Stimulated activated CD8-positive, alpha-beta memory T cell treated with anti-CD3 and anti-CD28 coated beads, Interleukin-4, amount 100 ng/mL, for 48 hours (primary cell): ENCODE data around the gene FRMD6.
A peak's percentile ranks its signal among the peaks of the same experiment; 100 is the strongest.
"Not testable (repeated sequence)": the region's sequence is repeated elsewhere in the genome, so short reads cannot be mapped to it uniquely, and the experiment has no call there.

Experiments used
- DNase-seq: peaks from one replicate; pipeline ENCODE4 v3.0.0-alpha.2; 2020

Gene FRMD6

DNA sequence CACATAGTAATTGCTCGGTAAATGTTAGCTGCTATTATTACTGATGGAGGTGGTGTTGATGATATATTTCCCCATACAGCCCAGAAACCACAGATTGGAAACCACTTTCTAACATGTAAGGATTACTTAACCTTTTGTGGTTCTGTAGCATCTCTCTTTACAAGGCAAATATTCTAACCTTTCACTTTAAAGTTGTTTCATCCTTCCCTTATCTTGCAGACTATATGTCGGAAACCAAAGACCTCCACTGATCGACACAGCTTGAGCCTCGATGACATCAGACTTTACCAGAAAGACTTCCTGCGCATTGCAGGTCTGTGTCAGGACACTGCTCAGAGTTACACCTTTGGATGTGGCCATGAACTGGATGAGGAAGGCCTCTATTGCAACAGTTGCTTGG lies 75.8 kb downstream of the FRMD6 start:
- no peak for DNase-seq

DNA sequence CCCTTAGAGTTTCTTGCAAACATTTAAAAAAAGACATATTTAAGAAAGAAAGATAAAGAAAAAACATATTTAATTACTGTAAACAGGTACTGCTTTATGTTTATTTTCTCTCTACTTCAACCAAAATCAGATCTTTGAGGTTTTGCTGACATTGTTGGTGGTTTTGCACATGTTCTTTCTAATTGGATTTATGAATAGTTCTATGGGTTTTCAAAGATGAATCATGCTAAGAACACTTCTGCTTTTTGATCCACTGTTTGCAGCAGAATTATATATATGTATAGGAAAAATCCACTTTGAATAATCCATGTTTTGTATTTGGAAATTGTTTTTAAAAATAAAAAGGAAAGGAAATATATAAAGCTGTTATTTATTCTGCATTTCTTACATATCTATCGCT lies 78.4 kb downstream of the FRMD6 start:
- DNase-seq, result no peak

DNA sequence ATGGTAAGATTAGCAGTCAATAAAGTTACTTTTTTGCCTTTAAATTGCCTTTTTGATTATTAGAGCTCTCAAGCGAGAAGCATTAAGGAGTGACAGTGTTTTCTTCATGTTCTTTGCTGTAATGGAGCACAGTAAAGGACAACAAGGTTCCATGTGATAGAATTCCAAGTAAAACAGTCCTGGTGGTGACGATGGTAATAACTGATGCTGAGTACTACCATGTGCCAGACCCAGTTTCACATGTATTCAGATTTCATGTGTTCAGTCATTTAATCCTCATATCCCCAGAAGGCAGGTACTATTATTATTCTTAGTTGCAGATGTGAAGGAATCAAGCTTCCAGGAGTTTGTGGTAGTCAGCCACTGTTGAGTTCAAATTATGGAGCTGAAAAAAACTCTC lies 79.0 kb downstream of the FRMD6 start:
- DNase-seq, result no peak

DNA sequence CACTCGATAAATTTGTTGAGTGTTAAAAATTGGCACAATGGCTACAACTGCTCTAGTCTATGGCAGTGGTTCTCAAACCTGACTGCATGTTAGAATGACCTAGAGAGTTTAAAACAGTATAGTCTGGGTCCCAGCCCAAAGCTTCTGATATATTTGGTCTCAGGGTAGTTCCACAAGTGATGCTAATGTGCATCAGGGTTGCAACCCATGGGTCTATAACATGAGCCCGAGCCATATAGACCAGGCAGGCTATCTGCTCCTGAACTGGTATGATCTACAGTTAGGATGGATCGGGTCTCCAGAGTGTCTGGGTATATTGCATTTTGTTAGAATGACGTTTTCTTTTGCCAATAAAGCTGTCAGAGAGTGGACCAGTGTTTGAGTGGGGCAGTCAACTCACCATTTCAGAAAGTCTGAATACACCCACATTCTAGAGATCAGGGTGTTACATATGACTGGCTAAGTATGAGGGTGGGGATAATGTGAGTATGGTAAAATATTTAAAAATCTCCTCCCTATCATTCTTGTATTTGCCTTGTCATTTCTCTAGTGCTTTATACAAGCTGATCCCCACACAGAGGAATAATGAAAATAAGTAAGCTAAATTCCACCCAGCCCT lies 80.9 kb downstream of the FRMD6 start:
- no peak for DNase-seq

DNA sequence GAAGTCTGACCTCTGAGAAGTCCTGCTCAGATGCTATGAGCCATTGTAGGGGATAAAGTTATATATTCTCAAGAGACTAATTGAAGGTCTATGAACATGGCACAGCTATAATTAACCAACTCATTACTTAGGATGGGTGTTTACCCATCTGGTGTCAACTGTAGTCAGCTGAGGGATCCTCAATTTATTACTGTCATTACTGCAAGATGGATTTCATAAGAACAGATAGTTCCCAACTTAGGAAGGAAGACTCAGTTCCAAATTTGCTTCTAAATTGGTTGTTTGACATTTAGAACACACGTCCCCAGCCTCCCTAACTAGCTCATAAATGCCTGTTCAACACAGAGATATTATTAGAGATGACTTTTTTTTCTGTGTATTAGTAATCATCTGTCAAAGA lies 81.4 kb downstream of the FRMD6 start:
- DNase-seq, result no peak

DNA sequence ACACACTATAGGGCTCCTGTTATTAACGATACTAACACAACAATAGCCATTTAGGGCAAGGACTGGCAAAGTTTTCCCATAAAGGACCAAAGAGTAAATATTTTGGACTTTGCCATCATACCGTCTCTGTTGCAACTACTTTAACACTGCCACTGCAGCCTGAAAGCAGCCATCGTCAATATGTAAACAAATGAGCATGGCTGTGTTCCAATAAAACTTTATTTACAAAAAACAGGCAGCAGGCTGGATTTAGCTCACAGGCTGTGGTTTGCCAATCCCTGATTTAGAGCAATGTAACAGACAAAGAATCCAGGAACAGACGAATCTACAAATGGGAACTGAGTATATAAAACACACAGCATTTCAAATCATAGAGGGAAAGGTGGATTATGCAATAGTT lies 84.1 kb downstream of the FRMD6 start:
- no peak for DNase-seq

DNA sequence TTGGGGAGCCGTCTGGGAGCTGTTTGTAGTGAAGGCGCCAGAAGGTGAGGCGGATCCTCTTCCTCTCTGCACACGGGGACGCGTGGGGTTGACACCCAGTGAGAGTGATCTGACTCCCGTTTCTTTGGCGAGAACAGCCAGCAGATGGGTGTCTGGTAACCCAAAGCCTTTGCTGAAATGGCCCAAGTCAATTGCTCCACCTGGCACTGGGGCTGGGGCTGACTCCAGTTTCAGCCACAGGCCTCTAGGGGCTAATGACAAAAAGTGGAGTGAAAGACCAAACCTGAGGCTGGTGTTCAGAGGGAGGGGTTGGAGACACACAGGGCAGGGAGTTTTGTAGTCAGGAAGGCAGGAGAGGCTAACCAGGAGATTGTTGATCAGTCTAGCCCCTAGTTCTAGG lies 87.0 kb downstream of the FRMD6 start:
- DNase-seq, result no peak

DNA sequence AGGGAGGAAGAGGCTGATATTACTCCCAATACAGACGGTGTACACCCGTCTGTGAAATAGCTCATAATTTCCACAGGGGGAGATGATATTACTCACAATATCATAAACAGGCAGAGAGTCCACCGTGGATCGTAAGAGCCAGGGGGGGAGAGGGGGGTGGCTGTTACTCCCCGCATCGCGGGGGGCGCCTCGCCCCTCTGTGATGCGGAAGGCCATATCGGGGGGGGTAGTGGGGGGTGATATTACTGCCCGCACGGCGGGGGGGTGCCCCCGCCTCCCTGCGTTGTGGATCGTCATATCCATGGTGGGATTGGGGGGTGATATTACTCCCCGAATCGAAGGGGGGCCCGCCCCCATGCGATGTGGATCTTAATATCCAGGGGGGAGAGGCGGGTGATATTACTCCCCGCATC lies 91.9 kb downstream of the FRMD6 start:
- DNase-seq, result no peak

DNA sequence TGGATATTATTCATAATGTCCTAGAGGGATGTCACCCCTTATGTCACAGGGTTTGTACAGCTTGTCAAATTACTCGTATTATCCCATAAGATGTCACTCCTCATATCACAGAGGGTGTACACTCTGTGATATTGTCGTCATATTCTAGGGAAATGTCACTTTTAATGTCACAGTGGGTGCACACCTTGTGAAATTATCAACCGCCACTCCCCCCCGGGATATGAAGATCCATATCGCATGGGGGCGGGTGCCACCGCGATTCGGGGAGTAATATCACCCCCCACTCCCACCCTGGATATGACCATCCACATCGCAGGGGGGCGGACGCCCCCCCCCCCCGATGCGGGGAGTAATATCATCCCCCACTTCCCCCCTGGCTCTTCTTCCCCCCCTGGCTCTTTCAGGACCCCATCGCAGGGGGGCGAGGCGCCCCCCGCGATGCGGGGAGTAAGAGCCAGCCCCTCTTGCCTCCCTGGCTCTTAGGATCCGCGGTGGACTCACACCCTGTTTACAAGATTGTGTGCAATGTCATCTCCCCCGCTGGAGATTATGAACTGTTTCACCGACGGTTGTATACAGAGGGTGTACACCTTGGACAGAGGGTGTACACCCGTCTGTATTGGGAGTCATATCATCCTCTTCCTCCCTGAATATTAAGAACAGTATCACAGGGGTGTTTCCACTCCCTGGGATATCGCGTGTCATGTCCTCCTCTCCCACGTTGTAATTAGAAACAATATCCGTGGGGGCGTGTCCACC lies 92.8 kb downstream of the FRMD6 start:
- no peak for DNase-seq

DNA sequence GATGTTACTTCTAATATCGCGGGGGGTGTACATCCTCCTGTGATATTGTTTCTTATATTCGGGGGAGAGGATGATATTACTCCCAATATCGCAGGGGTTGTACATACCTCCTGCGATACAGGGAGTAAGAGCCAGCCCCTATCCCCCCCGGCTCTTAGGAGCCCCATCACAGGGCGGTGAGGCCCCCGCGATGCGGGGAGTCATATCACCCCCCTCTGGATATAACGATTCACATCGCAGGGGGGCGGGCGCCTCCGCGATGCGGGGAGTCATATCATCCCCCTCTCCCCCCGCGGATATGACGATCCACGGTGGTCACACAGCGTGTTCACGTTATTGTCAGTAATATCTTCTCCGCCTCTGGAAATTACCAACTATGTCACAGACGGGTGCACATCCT lies 95.1 kb downstream of the FRMD6 start:
- DNase-seq, result not testable (repeated sequence)

DNA sequence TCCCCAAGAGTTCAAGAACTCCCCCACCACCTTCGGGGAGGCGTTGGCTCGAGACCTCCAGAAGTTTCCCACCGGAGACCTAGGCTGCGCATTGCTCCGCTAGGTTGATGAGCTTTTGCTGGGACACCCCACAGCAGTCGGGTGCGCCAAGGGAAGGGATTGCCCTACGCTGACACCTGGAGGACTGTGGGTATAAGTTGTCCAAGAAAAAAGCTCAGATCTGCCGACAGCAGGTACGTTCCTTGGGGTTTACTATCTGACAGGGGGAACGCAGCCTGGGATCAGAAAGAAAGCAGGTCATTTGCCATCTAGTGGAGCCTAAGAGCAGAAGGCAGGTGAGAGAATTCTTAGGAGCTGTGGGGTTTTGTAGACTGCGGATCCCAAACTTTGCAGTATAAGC lies 98.8 kb downstream of the FRMD6 start:
- no peak for DNase-seq

DNA sequence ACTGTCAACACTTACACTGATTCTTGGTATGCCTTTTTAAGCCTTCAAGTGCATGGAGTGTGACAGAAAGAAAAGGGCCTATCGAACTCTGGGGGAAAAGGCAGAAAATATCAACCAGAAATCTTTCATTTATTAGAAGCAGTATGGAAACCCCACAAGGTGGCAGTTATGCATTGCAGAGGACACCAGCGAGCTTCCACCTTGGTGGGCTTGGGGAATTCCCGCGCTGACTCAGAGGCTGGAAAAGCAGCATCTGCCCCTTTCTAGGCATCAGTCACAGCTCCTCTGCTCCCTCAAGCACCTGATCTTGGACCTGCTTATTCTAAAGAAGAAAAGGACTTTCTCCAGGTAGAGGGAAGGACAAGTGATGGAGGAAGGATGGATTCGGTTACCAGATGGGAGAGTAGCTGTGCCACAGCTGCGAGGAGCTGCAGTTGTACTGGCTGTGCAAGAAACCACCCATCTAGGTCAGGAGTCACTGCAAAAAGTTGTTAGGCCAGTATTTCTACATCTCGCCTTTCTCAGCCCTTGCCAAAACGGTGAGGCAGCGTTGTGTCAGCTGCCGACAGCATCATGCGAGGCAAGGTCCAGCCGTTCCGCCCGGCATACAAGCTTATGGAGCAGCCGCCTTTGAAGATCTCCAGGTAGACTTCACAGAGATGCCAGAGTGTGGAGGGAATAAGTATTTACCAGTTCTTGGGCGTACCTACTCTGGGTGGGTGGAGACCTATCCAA lies 100.1 kb downstream of the FRMD6 start:
- peak; percentile 53 for DNase-seq

DNA sequence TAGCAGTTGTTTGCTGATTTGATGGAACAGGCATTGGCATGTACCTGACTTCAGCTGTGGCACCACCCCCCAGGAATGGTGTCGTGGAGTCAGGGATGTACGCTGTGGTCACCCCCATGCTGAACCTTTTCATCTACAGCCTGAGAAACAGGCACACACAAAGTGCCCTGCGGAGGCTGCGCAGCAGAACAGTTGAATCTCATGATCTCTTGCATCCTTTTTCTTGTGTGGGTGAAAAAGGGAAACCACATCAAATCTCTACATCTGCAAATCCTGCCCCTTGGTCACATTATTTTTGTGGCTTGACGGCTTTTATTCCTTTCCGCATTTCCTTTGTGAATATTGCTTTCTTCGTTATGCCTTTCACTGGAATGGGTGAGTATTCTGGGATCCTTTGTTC lies 106.0 kb downstream of the FRMD6 start:
- DNase-seq, result not testable (repeated sequence)

DNA sequence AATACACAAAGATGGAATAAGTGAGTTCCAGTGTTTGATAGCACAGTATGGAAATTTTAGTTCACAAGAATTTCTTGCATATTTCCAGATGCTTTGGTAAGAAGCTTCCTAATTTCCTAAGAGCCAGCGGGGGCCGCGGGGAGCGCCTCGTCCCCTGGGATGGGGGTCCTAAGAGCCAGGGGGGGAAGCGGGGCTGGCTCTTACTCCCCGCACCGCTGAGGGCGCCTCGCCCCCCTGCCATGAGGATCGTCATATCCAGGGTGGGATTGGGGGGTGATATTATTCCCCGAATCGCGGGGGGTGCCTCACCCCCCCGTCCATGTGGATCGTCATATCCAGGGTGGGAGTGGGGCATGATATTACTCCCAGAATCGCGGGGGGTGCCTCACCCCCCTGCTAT lies 108.2 kb downstream of the FRMD6 start:
- no peak for DNase-seq

DNA sequence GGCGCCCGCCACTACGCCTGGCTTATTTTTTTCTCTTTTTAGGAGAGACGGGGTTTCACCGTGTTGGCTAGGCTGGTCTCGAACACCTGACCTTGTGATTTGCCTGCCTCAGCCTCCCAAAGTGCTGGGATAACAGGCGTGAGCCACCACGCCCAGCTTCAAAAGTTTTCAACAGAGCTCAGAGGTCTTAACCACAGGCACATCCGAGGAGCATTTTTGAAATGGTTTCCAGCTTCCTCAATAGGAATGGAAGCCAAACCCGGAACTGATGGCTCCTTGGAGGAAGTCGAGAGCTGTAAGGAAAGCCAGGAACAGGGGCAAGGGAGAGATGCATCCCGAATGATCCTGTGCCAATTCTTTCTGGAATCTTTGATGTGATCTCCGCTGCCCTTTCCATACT lies 114.0 kb downstream of the FRMD6 start:
- not testable (repeated sequence) for DNase-seq

DNA sequence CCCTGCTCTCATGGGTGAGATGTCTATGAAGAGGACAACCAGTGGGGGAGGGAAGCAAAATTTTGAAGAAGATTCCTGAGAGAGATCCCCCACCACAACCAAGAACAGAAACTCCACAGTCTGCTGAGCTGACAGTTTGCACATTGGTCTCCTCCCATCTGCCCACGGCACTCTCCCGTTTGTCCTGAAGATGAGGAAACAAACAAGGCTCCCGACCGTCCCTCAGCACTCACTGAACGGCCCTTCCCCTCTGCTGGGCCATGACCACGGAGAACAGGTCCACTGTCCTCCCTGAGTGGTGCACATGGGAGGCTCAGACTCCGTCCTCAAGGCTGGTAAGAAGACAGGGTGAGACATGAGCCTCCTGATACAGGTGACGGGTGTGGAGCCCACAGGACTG lies 114.9 kb downstream of the FRMD6 start:
- not testable (repeated sequence) for DNase-seq

DNA sequence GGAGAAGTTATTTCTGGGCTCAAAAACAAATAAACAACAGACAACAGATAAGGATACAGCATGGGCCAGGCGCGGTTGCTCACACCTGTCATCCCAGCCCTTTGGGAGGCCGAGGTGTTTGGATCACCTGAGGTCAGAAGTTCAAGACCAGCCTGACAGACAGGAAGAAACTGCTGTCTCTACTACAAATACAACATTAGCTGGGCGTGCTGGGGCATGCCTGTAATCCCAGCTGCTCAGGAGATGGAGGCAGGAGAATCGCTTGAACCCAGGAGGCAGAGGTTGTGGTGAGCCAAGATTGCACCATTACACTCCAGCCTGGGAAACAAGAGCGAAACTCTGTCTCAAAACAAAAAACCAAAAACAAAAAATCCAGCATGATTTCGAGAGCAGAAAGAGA lies 117.6 kb downstream of the FRMD6 start:
- DNase-seq, result not testable (repeated sequence)

DNA sequence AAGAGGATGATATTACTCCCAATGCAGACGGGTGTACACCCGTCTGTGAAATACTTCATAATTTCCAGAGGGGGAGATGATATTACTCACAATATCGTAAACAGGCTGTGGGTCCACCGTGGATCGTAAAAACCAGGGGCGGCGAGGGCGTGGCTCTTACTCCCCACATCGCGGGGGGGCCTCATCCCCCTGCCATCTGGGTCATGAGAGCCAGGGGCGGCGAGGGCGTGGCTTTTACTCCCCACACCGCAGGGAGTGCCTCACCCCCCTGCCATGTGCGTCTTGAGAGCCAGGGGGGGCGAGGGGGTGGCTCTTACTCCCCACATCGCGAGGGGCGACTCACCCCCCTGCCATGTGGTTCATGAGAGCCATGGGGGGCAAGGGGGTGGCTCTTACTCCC lies 122.5 kb downstream of the FRMD6 start:
- no peak for DNase-seq

DNA sequence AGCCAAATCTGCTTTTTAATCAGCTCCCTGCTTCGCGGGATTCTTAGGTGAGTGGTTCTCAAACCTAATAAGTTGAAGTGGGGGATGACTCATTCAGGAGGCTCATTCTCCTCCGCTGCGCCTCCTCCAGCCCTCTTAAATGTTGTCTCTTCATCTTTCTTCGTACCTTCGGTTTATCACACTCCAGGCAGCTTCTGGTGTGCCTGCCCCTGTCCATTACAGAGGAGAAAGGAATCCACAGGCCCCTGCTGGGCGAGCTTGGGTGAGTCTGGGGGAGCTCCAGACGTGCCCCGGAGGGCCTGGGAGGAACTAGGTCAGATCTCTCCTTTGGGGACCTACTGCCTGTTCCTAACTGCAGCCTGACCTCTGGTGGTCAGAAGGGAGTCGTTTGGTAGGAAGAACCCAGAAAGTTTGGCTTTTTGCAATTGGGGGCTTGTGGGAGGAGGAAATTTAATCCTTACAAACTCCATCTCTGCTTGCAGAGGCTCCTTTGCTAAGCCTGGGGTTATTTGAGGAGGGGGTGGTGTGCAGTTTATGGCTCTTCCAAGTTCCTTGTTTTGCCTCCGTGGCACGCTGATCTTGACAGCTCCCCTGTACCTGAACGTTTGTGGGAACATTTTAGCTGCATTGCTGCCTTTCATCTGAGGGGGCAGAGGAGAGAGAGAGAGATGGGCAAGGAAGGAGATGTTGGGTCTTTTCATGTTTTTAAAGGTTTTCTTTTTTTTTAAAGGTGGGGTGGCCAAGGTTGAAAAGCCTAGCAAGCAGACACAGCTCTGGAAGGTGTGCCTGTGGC lies 124.6 kb downstream of the FRMD6 start:
- DNase-seq, result peak; percentile 50

DNA sequence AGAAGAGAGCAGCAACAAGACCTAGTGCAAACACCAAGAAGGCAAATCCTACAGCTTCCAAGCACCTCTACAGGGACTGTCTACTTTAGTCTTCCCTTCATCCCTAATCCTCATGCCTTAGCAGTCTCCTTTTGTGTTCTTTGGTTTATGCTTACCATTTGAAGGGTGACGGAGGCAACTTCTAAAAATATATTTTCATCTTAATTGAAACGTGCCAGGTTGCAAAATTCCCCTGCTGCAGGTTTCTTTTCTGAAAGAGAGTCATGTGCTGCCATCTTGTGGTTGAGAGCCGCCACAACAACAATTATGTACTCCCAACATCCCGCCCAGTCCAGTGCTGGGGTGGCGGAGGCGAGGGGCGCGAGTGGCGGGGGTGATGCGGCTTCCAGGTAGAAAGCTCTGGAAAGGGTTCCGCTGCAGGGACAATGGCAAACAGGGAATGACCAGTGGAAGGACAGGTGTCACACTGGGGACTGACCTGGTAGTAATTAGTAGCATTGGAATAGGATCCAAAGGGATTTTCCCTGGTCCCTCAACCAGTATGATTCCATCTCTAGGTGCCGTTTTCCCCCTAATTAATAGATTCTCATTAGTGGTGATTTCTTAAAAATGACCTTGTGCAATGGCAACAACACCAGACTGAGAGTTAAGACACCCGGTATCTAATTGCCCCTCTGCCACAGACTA lies 128.4 kb downstream of the FRMD6 start:
- peak; percentile 85 for DNase-seq
